Ovary (tissue), 9 donors: ENCODE results near the gene B4GALNT4. TPM values are rescaled to one million over a fixed set of nuclear protein-coding genes. Genes with fewer than 3 reads are reported as not detected.

Source experiments
- DNase-seq, 5 donors: peaks; one replicate each; pipeline ENCODE4 v3.0.0-alpha.2; 2019 to 2020
- H3K27ac ChIP-seq, 2 donors: fragments of 200-600 bp; one replicate each; pipeline versions ENCODE4 v1.5.1 to v1.8.0; 2019 to 2022
- H3K27me3 ChIP-seq: fragments of 200-600 bp; one replicate; pipeline ENCODE4 v1.8.0; 2022
- H3K36me3 ChIP-seq: fragments of 200-600 bp; sonication (generic); one replicate; pipeline ENCODE4 v1.5.1; 2019
- H3K4me1 ChIP-seq: one replicate; pipeline ENCODE4 v1.8.1; 2013; ENCODE audit warnings: mild to moderate bottlenecking, moderate library complexity; ENCODE audit not compliant: insufficient read depth
- H3K4me3 ChIP-seq: fragments of 200-600 bp; sonication (generic); one replicate; pipeline ENCODE4 v1.5.1; 2017
- H3K9me3 ChIP-seq, 2 donors: fragments of 200-600 bp in 1 of 2; sonication (generic) in 1 of 2; one replicate each; pipeline versions ENCODE4 v1.5.1 to v1.8.1; 2013 to 2019; ENCODE audit warnings: mild to moderate bottlenecking in 1 of 2, moderate library complexity in 1 of 2
- CTCF ChIP-seq, 3 donors: fragments of 450-650 bp in 2 of 3; fragments of 200-600 bp in 1 of 3; IDR thresholded peaks; one replicate each; pipeline versions ENCODE4 v1.5.1 to v1.8.0; 2016 to 2022; ENCODE audit warnings: antibody characterized with exemption in 3 of 3, mild to moderate bottlenecking in 1 of 3
- EP300 ChIP-seq: sonication (generic); formaldehyde crosslinking; IDR thresholded peaks from one replicate; pipeline ENCODE4 v1.6.1; 2017; ENCODE audit warnings: antibody characterized with exemption
- POLR2A ChIP-seq: fragments of 450-650 bp; IDR thresholded peaks from one replicate; pipeline ENCODE4 v1.6.1; 2017; ENCODE audit warnings: antibody characterized with exemption, mild to moderate bottlenecking, moderate library complexity
- WGBS, 3 donors: extraction: QIAGEN DNeasy Blood & Tissue Kit in 1 of 3; methylation state at CpG; one replicate each; pipeline versions ENCODE4 v1.1.5 to v1.1.7; 2013 to 2017; 5-methylcytosine and 5-hydroxymethylcytosine counted together
- intact Hi-C, 4 donors: fragments of 100-400 bp; cut with DNase I; formaldehyde crosslinking; loops; one replicate each; pipeline versions ENCODE4 v1.11.0 to v1.15.1; 2022 to 2023
- polyA plus RNA-seq, 2 donors: library from polyadenylated mRNA; stranded (reverse); fragments of 200-250 nt in 1 of 2; fragments of 350-450 nt in 1 of 2; fragmentation: Illumina TruSeq in 1 of 2; extraction: RNeasy Lipid Tissue Mini Kit (QIAGEN cat#74804) in 1 of 2; gene quantifications; one replicate each; pipeline ENCODE4 v1.2.3, GENCODE V29; 2013 to 2014
- total RNA-seq, 7 donors: library from RNA; depleted of rRNA in 2 of 7; stranded (reverse); fragments of >200 nt in 2 of 7; fragmentation: NEBNext Ultra II Directional in 3 of 7; extraction: Animal tissue kit (Norgen Biotek cat#: 25700) in 3 of 7; gene quantifications; one replicate each; pipeline versions ENCODE4 v1.1.0 to v1.2.4, GENCODE V29; 2016 to 2023
- donor health status: DM: no; HTN: no; CAD: no; lungs with moderate emphysema.
- donor health status: DM: no; HTN: no; CAD: no.
- donor health status: Bipolar disorder and iron deficiency.
- donor health status: DM: yes; HTN: yes; CAD: no.
- donor health status: DM: no; HTN: no; CAD: no.
- donor health status: DM: yes; HTN: yes; CAD: no.

The B4GALNT4 gene
- total and polyA plus RNA-seq, 9 donors: 1.3 to 90.3 (median 52.5) TPM

DNA sequence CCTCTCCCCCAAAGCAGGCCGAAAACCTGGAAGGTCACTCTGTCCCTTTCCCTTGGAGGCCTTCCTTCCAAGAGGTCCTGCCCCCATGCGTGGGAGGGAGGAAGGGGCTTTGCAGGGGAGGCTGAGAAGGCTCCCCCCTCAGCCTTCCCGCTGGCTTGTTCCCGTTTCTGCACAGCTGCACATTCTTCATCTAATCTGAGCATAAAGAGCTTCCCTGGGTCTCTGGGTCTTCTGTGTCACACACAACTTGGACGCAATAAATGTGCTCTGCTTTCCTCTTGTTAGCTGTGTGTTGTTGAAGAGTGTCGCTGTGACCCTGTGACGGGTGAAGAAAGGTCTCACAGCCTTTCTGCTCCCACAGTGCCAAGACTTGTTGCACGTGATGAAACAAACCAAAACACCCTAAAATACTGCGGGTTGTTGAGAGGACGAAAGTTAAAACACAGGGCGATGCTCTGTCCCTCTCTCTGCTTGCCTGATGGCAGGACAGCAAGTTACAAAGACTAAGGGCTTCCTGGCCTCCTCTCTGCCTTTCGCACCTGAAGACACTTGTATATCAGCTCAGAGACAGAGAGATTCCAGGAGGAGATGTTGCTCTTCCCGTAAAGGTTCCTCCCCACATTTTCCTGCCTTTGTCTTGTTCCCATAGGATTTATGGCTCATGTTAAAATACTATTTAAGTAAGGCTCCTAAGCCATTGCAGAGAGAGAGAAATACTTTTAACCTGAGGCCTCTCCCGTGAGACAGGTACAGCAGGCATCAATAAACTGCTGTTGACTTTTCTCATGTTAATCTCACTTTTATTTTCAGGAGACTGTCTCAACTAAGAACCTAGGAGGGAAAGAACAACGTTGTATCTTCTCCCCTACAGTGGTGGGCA is 33.3 kb upstream of the B4GALNT4 start:
- intact Hi-C loops: loop anchor here in 1 of 4 donors (2.0 kb wide), 1 partner anchor 17 kb away; no protein-coding TSS in a partner anchor
- TF ChIP-seq CTCF (IDR thresholded peaks at IDR 0.05): no peak
- TF ChIP-seq EP300: no peak
- TF ChIP-seq POLR2A: no peak
- Histone ChIP-seq H3K4me1 (peaks cover 16% of the 10 kb centered on the region), H3K36me3 (no peaks in the 10 kb centered on the region), H3K9me3 (no peaks in the 10 kb centered on the region), H3K4me3 (no peak overlapping the region), H3K27ac (peak overlapping the region; percentile 79), H3K27me3 (no peaks in the 10 kb centered on the region)
- DNase-seq: peak; percentile 70 to 91 (median 84)
- 12 to 14% (median 12%) methylated on average over 15 of the region's 15 CpGs for WGBS, 3 donors

- Histone ChIP-seq H3K4me3 (no peak overlapping the region), H3K36me3 (no peaks in the 10 kb centered on the region), H3K9me3 (no peaks in the 10 kb centered on the region), H3K4me1 (peaks cover 16% of the 10 kb centered on the region), H3K27me3 (no peaks in the 10 kb centered on the region), H3K27ac (peak overlapping the region; percentile 79)
- WGBS, 3 donors: 76 to 86% (median 77%) methylated on average over 4 of the region's 4 CpGs
- no peak for TF ChIP-seq EP300
- no peak for TF ChIP-seq CTCF (IDR thresholded peaks at IDR 0.05)
- no peak for TF ChIP-seq POLR2A
- peak in 2 of 5 donors; percentile 15 to 26 for DNase-seq
- intact Hi-C loops: loop anchor here in 1 of 4 donors (2.0 kb wide), 1 partner anchor 16 kb away; no protein-coding TSS in a partner anchor
These were observed 32.6 kb upstream of the B4GALNT4 start for GRCh38 chr11:336659-337198.

GRCh38 chr11:337711-338110 is 31.6 kb upstream of the B4GALNT4 start:
- TF ChIP-seq CTCF (IDR thresholded peaks at IDR 0.05): no peak
- TF ChIP-seq POLR2A: no peak
- TF ChIP-seq EP300: no peak
- no peak overlapping the region for H3K4me3 ChIP-seq
- WGBS, 3 donors: 63 to 73% (median 65%) methylated on average over 6 of the region's 6 CpGs
- no peaks in the 10 kb centered on the region for H3K27me3 ChIP-seq
- no peaks in the 10 kb centered on the region for H3K36me3 ChIP-seq
- peaks cover 16% of the 10 kb centered on the region for H3K4me1 ChIP-seq
- intact Hi-C loops: loop anchor here in 1 of 4 donors (2.0 kb wide), 1 partner anchor 15 kb away; no protein-coding TSS in a partner anchor
- peak in 2 of 5 donors; percentile 32 to 40 for DNase-seq
- H3K9me3 ChIP-seq: no peaks in the 10 kb centered on the region
- H3K27ac ChIP-seq: peak overlapping the region; percentile 21 to 79

DNA sequence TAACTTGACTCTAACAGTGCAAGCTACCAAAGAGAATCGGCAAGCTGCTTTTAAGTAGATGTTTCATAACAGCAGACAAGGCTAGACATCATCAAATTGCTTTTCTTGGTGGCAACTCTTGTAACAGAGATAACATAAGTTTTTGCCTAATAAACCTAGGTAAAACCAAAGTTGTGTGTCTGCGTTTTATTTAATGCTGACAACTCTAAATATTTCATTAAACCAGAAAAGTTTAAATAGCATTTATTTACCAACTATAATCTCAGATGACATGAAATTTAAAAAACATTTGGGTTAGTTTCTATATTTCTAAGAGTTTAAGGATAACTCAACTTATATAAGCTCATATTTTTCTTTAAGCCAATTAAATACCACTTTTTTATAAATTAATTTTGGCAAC is 29.3 kb upstream of the B4GALNT4 start:
- H3K4me1 ChIP-seq: peaks cover 14% of the 10 kb centered on the region
- intact Hi-C loops: no loop called here
- no peak overlapping the region for H3K4me3 ChIP-seq

More for the DNA sequence above, 29.3 kb upstream of the B4GALNT4 start:
- TF ChIP-seq POLR2A: no peak
- TF ChIP-seq EP300: no peak
- TF ChIP-seq CTCF (IDR thresholded peaks at IDR 0.05): no peak
- Histone ChIP-seq H3K9me3 (no peaks in the 10 kb centered on the region), H3K36me3 (no peaks in the 10 kb centered on the region), H3K27ac (no peak overlapping the region), H3K27me3 (no peaks in the 10 kb centered on the region)
- DNase-seq: no peak
- 91 to 94% (median 92%) methylated on average over 2 of the region's 2 CpGs for WGBS, 3 donors
